GM18505 (cell line): ENCODE results near the gene BRME1.

Source experiments
- ATAC-seq: cut with Tn5 transposase; IDR thresholded peaks from one replicate; pipeline ENCODE4 v1.9.1; 2021; ENCODE audit not compliant: unreplicated experiment
- POLR2A ChIP-seq: IDR thresholded peaks from 4 replicates; pipeline ENCODE4 v1.6.1; 2011; ENCODE audit warnings: borderline replicate concordance; ENCODE audit not compliant: insufficient read depth, insufficient read length; ENCODE audit errors: extremely low read depth

BRME1 gene

GRCh38 chr19:13847407-13848339 is 58.2 kb downstream of the BRME1 start:
- peak; percentile 2 for ATAC-seq
- no peak for TF ChIP-seq POLR2A

GRCh38 chr19:13846557-13847406 is 59.1 kb downstream of the BRME1 start:
- peak; percentile 49 for TF ChIP-seq POLR2A
- ATAC-seq: peak; percentile 56

- no peak for TF ChIP-seq POLR2A
These were observed 61.7 kb downstream of the BRME1 start for GRCh38 chr19:13844130-13844631.

GRCh38 chr19:13843104-13843921 is 62.6 kb downstream of the BRME1 start:
- no peak for TF ChIP-seq POLR2A
- no peak for ATAC-seq

More at GRCh38 chr19:13844130-13844631, 61.7 kb downstream of the BRME1 start:
- ATAC-seq: no peak

GRCh38 chr19:13842291-13843103 is 63.4 kb downstream of the BRME1 start:
- ATAC-seq: no peak
- TF ChIP-seq POLR2A: peak; percentile 94

- no peak for TF ChIP-seq POLR2A
- ATAC-seq: no peak
These were observed 64.0 kb downstream of the BRME1 start for GRCh38 chr19:13841962-13842290.

- no peak for ATAC-seq
- TF ChIP-seq POLR2A: no peak
These were observed 64.6 kb downstream of the BRME1 start for GRCh38 chr19:13841086-13841961.

- no peak for ATAC-seq
These were observed 65.4 kb downstream of the BRME1 start for GRCh38 chr19:13840305-13841085.

GRCh38 chr19:13839938-13840304 is 66.0 kb downstream of the BRME1 start:
- TF ChIP-seq POLR2A: no peak
- ATAC-seq: peak; percentile 19

More at GRCh38 chr19:13840305-13841085, 65.4 kb downstream of the BRME1 start:
- TF ChIP-seq POLR2A: no peak

GRCh38 chr19:13839130-13839937 is 66.6 kb downstream of the BRME1 start:
- peak; percentile 30 for ATAC-seq

More at GRCh38 chr19:13839130-13839937, 66.6 kb downstream of the BRME1 start:
- peak; percentile 76 for TF ChIP-seq POLR2A
